ENCODE measurements around the gene ABCC8.

The ABCC8 gene

GRCh38 chr11:17476317-17477083, at the start of gene ABCC8:
Gene ABCC8 (minus strand): TSS chr11:17476845. CDS start chr11:17476776, 69 bp downstream.
- no peak for DNase-seq (ENCODE audit: low read depth)

DNA sequence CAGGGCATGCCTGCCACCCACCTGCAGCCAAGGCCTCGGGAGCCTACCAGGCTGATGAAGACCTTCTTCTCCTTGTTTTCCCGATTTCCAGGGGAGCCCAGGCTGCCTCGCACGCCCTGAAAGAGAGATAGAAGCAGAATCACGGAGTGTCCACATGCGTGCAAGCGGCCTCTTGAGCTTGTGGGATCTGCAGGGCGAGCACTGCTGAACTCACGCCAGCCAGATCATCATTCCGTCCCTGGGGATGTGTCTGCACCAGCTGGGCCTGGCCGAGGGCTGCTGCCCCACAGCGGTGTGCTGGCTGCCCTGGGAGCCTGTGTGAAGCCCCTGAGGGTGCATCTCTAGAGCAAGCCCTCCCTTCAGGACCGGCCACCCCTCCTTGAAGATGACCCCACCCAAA, 49.7 kb upstream of the ABCC8 start:
- DNase-seq (ENCODE audit: low read depth) = no peak

DNA sequence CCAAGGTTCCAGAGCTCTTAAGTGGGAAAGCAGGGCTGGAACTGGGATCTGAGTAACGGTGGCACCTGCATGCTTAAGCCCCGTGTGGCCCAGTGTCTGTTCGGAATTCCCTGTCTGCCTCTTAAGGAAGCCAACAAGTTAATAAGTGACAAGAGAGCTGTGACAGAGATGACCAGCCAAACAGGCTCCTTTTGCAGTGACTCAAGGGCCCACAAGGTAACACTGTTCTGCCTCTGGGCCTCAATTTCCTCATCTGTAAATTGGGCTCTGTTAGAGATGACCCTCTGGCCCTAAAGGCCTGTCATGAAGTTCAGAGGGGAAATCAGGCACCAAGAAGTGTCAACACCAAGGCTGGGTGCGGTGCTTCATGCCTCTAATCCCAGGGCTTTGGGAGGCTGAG, 48.9 kb upstream of the ABCC8 start:
- no peak for DNase-seq (ENCODE audit: low read depth)

DNA sequence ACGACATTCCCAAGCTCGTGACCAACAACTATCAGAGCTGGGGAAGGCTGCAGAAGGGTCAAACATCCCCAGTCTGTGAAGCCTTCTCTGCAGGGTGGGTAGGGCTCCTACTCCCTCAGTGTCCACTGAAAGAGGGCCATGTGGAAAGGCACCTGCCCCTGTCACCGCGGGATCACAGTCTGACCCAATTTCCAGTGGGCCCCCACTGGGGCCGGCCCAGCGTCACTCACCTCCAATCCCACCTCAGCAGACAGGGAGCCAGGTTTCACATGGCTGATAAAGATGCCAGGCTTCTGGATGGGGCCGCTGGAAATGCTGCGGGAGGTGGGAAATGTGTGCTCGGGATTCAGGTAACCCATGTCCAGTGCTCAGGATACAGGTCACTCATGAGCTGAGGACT, 47.6 kb upstream of the ABCC8 start:
- no peak for DNase-seq (ENCODE audit: low read depth)

DNA sequence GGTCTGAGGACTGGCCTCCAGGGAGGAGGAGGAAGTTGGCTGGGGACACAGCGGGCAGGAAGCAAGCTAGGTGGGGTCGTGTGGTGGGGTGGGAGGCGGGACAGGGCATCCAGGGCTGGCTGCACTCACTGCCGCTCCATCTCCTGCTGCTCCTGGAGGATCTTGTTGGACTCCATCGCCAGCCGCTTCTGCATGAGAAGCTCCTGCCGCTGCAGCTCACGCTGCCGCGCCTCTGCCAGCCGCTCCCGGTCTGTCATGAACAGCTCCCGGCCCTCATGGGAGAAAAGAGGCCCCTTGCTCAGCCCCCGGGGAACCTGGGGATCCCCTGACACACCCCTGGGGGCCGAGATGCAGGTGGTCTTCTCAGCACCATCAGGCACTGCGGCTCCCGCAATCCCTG, 46.0 kb upstream of the ABCC8 start:
- DNase-seq (ENCODE audit: low read depth) = no peak

DNA sequence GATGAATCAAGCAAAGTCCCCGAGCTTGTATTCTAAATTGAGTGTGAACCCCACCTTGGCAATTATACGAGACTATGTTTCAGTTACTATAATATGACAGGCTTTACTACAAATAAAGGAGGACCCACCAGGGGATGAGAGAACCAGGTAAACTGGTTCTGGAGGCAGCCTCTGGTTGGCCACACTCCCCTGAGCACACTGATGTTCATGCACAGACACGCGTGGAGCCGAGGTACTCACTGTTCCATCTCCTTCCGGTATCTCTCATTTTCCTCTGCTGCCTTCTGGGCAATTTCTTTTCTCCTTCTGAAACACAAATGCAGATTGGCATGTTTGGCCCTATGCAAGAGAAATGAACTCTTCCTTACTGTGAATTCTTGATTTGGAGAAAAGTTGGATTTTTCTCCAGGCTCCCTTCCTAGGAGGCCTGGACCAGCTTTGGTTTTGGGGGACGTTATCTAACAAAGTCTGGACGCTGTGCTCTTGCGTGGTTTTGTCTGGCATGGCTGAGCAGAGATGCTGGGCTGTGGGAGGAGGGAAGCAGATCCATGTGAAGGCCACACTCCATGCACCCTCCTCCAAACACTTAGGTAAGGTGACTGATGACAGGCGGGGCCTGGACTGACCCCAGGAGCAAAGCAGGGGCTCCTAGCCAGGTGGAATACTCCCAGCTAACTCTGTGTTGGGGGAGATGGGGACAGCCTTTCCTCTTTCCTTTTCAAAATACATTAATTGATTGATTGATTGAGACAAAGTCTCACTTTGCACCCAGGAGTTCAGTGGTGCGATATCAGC, 44.7 kb upstream of the ABCC8 start:
- DNase-seq (ENCODE audit: low read depth) = no peak

GRCh38 chr11:17519061-17519885, 42.6 kb upstream of the ABCC8 start:
- no peak for DNase-seq (ENCODE audit: low read depth)

DNA sequence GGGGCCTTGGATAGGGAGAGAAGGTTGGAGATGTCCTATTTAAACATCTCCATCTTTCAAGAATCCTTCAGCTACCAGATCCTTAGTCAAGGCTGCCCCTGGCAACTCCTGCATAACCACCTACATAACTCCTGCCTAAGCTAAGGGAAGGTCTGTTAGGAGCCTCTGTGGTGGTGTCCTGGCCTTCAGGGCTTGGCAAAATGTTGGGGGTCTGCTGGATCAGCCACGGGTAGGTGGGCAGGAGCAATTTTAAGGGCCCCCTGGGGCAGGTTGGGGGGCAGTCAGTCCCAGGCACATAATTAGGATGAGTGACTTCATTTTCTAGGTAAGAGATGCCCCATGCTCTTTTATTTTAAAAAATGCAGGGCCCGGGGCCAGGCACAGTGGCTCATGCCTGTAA, 41.7 kb upstream of the ABCC8 start:
- DNase-seq (ENCODE audit: low read depth) = no peak

GRCh38 chr11:17517186-17517585, 40.5 kb upstream of the ABCC8 start:
- no peak for DNase-seq (ENCODE audit: low read depth)

DNA sequence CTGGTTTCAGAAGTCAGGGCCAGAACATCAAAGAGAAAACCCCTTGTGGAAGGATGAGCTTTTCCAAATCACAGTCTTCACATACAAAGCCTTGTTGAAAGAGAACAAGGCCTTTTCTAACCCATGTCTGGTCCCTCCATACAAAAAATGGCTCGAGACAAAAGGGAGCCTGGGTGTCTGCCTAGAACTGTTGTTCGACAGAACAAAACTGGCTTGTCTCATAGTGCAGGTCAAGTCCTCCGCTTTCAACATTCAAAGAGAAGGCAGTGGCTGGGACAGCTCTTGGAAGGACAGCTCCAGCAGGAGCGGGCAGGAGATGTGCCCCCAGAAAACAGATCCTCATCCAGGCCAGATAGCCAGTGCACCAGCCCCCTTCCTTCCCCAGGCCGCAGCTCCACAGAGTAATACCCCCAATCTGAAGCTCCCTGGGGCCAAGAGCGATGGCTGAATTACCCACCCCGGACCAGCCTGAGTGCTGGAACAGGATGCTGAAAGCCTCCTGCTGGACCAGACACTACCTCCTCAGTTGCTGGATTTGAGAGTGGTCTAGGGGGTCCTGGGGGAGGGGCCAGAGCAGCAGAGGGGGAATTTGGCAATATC, 40.0 kb upstream of the ABCC8 start:
- no peak for DNase-seq (ENCODE audit: low read depth)

GRCh38 chr11:17515443-17516176, 39.0 kb upstream of the ABCC8 start:
- DNase-seq (ENCODE audit: low read depth) = no peak

DNA sequence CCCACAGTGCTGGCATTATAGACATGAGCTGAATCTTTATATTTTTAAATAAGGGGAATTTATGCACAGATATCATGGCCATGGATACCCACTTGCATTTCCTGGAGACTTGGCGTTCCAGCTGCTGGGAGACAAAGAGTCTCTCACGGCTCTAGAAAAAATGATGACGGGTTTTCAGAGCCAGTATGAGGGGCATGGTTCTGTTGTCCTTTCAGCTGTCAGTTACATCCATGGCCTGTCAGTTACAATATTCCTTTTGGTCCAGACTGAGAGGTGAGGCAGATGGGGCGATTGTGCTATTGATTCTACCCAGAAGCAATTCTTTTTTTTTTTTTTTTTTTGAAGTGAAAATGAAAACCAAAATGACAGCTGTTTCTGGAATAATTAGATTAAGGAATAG, 37.8 kb upstream of the ABCC8 start:
- DNase-seq (ENCODE audit: low read depth) = no peak

DNA sequence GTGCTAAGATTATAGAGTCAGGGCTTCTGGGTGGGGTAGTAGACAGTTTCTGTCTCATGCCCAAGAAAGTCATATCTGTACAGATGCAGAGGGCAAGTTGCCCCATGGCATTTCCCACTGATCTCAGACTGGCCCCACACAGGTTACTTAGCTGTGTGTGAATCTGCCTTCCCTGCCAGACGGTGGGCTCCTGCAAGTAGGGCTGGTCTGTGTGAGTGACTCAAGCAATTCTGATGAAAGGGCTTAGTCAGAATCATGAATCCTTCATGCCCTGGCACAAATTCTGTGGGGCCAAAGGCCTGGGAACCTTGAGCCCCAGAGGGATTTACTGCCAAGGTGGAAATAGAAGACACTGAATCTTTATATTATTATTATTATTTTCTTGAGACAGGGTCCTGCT, 37.2 kb upstream of the ABCC8 start:
- DNase-seq (ENCODE audit: low read depth) = no peak

DNA sequence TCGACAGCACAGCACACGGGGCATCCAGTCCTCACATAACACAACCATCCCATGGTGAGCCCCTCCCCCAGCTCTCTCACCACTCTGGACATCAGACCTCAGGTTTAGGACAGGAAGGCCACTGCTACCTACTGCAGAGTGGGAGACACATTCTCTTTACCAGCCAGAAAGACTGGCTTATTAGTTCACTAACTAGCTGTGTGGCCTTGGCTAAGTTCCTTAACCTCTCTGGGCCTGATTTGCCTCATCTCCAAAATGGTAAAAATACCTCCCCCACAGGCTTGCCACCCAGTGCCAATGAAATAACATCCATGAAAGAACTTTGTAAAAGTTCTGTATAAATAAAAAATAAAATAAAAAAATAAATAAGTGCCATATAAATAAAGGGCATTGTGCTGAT, 35.5 kb upstream of the ABCC8 start:
- DNase-seq (ENCODE audit: low read depth) = no peak

GRCh38 chr11:17511571-17511970, 34.9 kb upstream of the ABCC8 start:
- DNase-seq (ENCODE audit: low read depth) = no peak

DNA sequence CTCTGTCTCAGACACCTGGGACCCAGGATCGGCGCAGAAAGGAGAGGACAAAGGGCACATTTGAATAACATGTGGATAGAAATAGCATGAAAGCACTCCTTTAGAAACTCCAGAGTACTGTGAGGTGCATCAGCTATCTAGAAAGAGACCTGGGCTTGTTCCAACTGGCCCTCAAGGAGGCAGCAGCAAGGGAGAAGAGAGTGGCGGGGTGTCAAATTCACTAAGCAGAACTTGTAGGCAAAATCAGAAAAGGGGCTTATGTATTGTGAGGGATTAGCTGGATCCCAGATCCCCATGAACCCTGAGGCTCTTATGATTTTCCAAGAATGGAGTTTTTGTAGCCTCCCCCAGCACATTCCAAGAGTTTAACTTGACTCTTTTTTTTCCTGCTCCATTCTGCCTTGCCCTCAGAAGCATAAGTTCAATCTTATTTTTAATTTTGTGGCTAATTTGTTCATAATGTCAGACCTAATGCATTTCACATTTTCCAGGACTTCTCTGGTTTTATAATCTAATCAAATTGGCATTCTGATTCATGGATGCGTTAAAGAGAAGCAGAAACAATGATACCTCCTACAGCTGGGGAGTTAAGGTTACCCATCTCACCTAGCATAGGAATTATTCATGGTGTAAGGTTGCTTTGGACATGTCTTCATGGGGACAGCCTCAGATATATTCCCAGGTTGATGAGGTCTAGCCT, 34.0 kb upstream of the ABCC8 start:
- DNase-seq (ENCODE audit: low read depth) = no peak

- DNase-seq (ENCODE audit: low read depth) = no peak
These were observed 32.1 kb upstream of the ABCC8 start for GRCh38 chr11:17508791-17509190.

DNA sequence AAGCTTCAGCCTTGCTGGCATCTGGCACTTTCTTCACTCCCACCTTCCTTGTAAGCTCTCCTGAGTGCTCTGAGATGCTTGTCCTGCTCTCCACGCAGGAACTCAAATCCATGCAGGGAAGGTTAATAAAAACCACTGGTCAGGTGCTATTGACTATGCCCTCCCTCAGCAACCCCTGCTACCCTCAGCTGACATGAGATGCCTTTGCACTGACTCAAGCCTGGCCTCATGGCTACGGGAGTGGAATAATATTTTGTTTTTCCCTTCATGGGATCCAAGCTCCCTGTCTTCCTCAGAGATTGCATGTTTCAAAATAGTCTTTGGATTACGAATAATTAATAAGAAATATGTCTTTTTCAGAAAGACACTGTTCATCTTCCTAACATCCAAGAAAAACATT, 31.7 kb upstream of the ABCC8 start:
- DNase-seq (ENCODE audit: low read depth) = no peak

DNA sequence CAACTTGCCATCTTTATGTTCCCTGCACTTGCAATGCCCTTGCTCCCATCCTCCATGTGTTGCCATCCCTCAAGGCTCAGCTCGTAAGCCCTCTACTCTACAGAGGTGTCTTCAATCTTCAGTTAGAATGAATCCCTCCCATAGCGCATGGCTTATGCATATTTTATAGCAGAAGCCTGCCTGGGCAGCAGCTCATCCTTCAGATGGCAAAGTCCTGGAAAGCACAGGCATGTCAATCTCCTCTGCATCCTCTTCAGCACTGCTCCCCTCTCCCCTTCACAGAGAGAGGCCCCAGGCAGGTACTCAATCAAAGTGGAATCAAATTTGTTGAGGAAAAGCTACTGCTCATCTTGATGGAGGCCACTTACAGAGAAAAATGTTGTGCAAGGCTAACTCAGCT, 31.1 kb upstream of the ABCC8 start:
- DNase-seq (ENCODE audit: low read depth) = no peak

DNA sequence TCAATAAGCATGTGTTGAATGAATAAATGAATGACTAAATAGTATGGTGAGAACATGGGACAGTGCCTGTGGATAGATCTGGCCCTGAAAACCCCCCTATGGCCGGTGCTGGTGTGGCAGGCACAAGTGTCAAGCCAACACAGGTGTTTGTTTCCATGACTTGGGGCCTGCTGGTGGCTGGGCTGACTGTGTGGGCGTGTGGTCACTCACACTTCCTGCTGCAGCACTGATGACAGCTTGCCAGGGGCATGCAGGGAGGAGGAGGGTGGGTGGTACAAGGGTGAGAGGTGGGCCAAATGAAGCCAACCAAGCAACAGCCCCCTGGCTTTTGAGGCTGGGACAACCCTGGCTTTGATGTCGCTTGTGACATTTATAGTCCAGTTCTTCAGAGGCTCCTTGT, 30.3 kb upstream of the ABCC8 start:
- DNase-seq (ENCODE audit: low read depth) = no peak

GRCh38 chr11:17506314-17506713, 29.7 kb upstream of the ABCC8 start:
- DNase-seq (ENCODE audit: low read depth) = no peak
